ENCODE data around the gene KYAT1. TPM values are rescaled to one million over a fixed set of nuclear protein-coding genes. Genes with fewer than 3 reads are reported as not detected.

Gene KYAT1
- total and polyA plus RNA-seq, 2 donors from 2014 or later, result 5.1 to 17.0 TPM

DNA sequence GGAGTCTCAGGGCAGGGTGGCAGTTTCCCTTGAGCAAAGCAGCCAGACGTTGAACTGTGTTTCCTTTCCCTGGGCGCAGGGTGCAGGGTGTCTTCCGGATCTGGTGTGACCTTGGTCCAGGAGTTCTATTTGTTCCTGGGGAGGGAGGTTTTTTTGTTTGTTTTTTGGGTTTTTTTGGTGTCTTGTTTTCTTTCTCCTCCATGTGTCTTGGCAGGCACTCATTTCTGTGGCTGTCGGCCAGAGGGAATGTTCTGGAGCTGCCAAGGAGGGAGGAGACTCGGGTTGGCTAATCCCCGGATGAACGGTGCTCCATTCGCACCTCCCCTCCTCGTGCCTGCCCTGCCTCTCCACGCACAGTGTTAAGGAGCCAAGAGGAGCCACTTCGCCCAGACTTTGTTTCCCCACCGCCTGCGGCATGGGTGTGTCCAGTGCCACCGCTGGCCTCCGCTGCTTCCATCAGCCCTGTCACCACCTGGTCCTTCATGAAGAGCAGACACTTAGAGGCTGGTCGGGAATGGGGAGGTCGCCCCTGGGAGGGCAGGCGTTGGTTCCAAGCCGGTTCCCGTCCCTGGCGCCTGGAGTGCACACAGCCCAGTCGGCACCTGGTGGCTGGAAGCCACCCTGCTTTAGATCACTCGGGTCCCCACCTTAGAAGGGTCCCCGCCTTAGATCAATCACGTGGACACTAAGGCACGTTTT lies 35.5 kb upstream of the KYAT1 start:
- H3K27me3 ChIP-seq (ENCODE audit: control insufficient read depth, insufficient read depth, low read length), result no peaks in the 10 kb centered on the region
- intact Hi-C loops (cut with DNase I), result no loop called here
- DNase-seq (peak in 2 of 5 donors; percentile 49 to 85), FAIRE-seq (no peak)
- H3K9ac ChIP-seq (ENCODE audit: low read length in 3 of 3), result no peak overlapping the region
- H3K4me1 ChIP-seq (ENCODE audit: control insufficient read depth in 2 of 3, insufficient read depth in 2 of 3, low read depth in 1 of 3, low read length in 3 of 3), result peaks cover 0 to 43% (median 24%) of the 10 kb centered on the region in 3 donors
- H3K9me3 ChIP-seq (ENCODE audit: control insufficient read depth in 2 of 3, insufficient read depth in 1 of 3, low read length in 3 of 3), result no peaks in the 10 kb centered on the region
- H3K36me3 ChIP-seq (ENCODE audit: control insufficient read depth in 2 of 3, insufficient read depth in 3 of 3, low read length in 3 of 3), result peaks cover 0 to 5% (median 0%) of the 10 kb centered on the region in 3 donors
- H3K27ac ChIP-seq (ENCODE audit: low read depth in 2 of 2, low read length in 2 of 2), result peak overlapping the region; percentile 68 to 71
- no peak overlapping the region for H3K4me3 ChIP-seq (ENCODE audit: low read length in 3 of 3)
- TF ChIP-seq, protein P1, sequence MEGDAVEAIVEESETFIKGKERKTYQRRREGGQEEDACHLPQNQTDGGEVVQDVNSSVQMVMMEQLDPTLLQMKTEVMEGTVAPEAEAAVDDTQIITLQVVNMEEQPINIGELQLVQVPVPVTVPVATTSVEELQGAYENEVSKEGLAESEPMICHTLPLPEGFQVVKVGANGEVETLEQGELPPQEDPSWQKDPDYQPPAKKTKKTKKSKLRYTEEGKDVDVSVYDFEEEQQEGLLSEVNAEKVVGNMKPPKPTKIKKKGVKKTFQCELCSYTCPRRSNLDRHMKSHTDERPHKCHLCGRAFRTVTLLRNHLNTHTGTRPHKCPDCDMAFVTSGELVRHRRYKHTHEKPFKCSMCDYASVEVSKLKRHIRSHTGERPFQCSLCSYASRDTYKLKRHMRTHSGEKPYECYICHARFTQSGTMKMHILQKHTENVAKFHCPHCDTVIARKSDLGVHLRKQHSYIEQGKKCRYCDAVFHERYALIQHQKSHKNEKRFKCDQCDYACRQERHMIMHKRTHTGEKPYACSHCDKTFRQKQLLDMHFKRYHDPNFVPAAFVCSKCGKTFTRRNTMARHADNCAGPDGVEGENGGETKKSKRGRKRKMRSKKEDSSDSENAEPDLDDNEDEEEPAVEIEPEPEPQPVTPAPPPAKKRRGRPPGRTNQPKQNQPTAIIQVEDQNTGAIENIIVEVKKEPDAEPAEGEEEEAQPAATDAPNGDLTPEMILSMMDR (IDR thresholded peaks at IDR 0.05; ENCODE audit: borderline replicate concordance, extremely low read depth, insufficient read depth), result no peak

DNA sequence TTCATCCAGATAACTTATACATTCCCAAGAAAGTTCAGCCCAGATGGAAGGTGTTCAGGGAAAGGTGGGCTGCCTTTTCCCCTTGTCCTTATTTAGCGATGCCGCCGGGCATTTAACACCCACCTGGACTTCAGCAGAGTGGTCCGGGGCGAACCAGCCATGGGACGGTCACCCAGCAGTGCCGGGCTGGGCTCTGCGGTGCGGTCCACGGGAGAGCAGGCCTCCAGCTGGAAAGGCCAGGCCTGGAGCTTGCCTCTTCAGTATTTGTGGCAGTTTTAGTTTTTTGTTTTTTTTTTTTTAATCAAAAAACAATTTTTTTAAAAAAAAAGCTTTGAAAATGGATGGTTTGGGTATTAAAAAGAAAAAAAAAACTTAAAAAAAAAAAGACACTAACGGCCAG lies 35.0 kb upstream of the KYAT1 start:
- DNase-seq (no peak), FAIRE-seq (no peak)
- Histone ChIP-seq H3K4me1 (ENCODE audit: control insufficient read depth in 2 of 3, insufficient read depth in 2 of 3, low read depth in 1 of 3, low read length in 3 of 3) (peaks cover 0 to 45% (median 24%) of the 10 kb centered on the region in 3 donors), H3K36me3 (ENCODE audit: control insufficient read depth in 2 of 3, insufficient read depth in 3 of 3, low read length in 3 of 3) (peaks cover 0 to 5% (median 0%) of the 10 kb centered on the region in 3 donors), H3K4me3 (ENCODE audit: low read length in 3 of 3) (no peak overlapping the region), H3K27me3 (ENCODE audit: control insufficient read depth, insufficient read depth, low read length) (no peaks in the 10 kb centered on the region), H3K9me3 (ENCODE audit: control insufficient read depth in 2 of 3, insufficient read depth in 1 of 3, low read length in 3 of 3) (no peaks in the 10 kb centered on the region), H3K9ac (ENCODE audit: low read length in 3 of 3) (peak overlapping the region in 1 of 3 donors; percentile 41), H3K27ac (ENCODE audit: low read depth in 2 of 2, low read length in 2 of 2) (peak overlapping the region; percentile 74 to 81)
- TF ChIP-seq, protein P1 (IDR thresholded peaks at IDR 0.05; ENCODE audit: borderline replicate concordance, extremely low read depth, insufficient read depth), result no peak
- intact Hi-C loops (cut with DNase I), result no loop called here

DNA sequence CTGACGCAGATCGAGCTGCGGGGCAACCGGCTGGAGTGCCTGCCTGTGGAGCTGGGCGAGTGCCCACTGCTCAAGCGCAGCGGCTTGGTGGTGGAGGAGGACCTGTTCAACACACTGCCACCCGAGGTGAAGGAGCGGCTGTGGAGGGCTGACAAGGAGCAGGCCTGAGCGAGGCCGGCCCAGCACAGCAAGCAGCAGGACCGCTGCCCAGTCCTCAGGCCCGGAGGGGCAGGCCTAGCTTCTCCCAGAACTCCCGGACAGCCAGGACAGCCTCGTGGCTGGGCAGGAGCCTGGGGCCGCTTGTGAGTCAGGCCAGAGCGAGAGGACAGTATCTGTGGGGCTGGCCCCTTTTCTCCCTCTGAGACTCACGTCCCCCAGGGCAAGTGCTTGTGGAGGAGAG lies 34.5 kb upstream of the KYAT1 start:
- Histone ChIP-seq H3K4me3 (ENCODE audit: low read length in 3 of 3) (no peak overlapping the region), H3K36me3 (ENCODE audit: control insufficient read depth in 2 of 3, insufficient read depth in 3 of 3, low read length in 3 of 3) (peaks cover 0 to 5% (median 0%) of the 10 kb centered on the region in 3 donors), H3K9ac (ENCODE audit: low read length in 3 of 3) (peak overlapping the region in 1 of 3 donors; percentile 41), H3K4me1 (ENCODE audit: control insufficient read depth in 2 of 3, insufficient read depth in 2 of 3, low read depth in 1 of 3, low read length in 3 of 3) (peaks cover 0 to 41% (median 24%) of the 10 kb centered on the region in 3 donors), H3K27me3 (ENCODE audit: control insufficient read depth, insufficient read depth, low read length) (no peaks in the 10 kb centered on the region), H3K9me3 (ENCODE audit: control insufficient read depth in 2 of 3, insufficient read depth in 1 of 3, low read length in 3 of 3) (no peaks in the 10 kb centered on the region), H3K27ac (ENCODE audit: low read depth in 2 of 2, low read length in 2 of 2) (peak overlapping the region; percentile 74 to 81)
- TF ChIP-seq, protein P1 (IDR thresholded peaks at IDR 0.05; ENCODE audit: borderline replicate concordance, extremely low read depth, insufficient read depth), result no peak
- FAIRE-seq (no peak), DNase-seq (no peak)
- intact Hi-C loops (cut with DNase I), result no loop called here
